ENCODE measurements around the gene ZNRF3.

DNA sequence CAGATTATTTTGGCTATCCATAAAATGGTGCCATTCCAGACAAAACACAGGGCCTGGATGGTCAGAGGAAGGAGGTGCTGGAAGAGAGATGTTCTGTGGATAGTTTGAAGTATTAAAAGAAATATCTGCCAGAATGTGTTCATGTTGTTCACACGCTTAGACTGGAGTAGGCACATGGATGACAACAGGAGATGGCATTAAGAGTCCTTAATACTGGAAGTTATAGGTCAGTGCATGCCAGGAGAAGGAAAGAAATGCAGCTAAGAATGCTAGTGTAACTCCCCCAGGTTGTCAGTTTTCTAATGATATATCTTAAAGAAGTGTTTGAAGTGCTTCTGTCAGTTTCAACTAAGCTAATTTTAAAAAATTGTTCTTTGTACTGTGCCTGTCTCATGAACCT lies 209.7 kb downstream of the ZNRF3 start:
- TF ChIP-seq POLR2A (IDR thresholded peaks at IDR 0.05) (no peak), POLR2AphosphoS5 (IDR thresholded peaks at IDR 0.05) (no peak), EP300 (IDR thresholded peaks at IDR 0.05) (no peak)
- TF ChIP-seq, protein P1, sequence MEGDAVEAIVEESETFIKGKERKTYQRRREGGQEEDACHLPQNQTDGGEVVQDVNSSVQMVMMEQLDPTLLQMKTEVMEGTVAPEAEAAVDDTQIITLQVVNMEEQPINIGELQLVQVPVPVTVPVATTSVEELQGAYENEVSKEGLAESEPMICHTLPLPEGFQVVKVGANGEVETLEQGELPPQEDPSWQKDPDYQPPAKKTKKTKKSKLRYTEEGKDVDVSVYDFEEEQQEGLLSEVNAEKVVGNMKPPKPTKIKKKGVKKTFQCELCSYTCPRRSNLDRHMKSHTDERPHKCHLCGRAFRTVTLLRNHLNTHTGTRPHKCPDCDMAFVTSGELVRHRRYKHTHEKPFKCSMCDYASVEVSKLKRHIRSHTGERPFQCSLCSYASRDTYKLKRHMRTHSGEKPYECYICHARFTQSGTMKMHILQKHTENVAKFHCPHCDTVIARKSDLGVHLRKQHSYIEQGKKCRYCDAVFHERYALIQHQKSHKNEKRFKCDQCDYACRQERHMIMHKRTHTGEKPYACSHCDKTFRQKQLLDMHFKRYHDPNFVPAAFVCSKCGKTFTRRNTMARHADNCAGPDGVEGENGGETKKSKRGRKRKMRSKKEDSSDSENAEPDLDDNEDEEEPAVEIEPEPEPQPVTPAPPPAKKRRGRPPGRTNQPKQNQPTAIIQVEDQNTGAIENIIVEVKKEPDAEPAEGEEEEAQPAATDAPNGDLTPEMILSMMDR (IDR thresholded peaks at IDR 0.05), result no peak
